HepG2 (cell line): Measurements from ENCODE around the gene WTAP. TPM values are rescaled to one million over a fixed set of nuclear protein-coding genes. Genes with fewer than 3 reads are reported as not detected.

Experiments used
- ATM ChIP-seq: fragments of 450-650 bp; IDR thresholded peaks from 2 replicates; pipeline ENCODE4 v1.7.1; 2017; ENCODE audit warnings: mild to moderate bottlenecking, borderline replicate concordance
- BCL6 ChIP-seq: IDR thresholded peaks from 2 replicates; pipeline ENCODE4 v1.6.1; 2016; ENCODE audit warnings: missing genetic modification reagents, missing compliant biosample characterization
- CREM ChIP-seq, 2 experiments: sonication (generic) in 1 of 2; formaldehyde crosslinking in 1 of 2; IDR thresholded peaks; 2 replicates each; pipeline versions ENCODE4 v1.4.0 to v1.6.1; 2016 to 2020; ENCODE audit warnings: antibody characterized with exemption in 1 of 2, mild to moderate bottlenecking in 1 of 2, missing genetic modification reagents in 1 of 2
- DMAP1 ChIP-seq: IDR thresholded peaks from 2 replicates; pipeline ENCODE4 v1.6.1; 2016
- E2F1 ChIP-seq: sonication (generic); formaldehyde crosslinking; IDR thresholded peaks from 2 replicates; pipeline ENCODE4 v1.5.0; 2020; ENCODE audit warnings: missing genetic modification reagents
- ELF1 ChIP-seq: sonication (generic); formaldehyde crosslinking; IDR thresholded peaks from 2 replicates; pipeline ENCODE4 v1.4.0; 2020; ENCODE audit warnings: missing genetic modification reagents
- FOXA1 ChIP-seq, 2 experiments: fragments of 450-650 bp in 1 of 2; sonication (generic) in 1 of 2; formaldehyde crosslinking in 1 of 2; IDR thresholded peaks; 2 replicates each; pipeline versions ENCODE4 v1.4.0 to v1.6.1; 2016 to 2020; ENCODE audit warnings: missing genetic modification reagents in 1 of 2
- HNF1B ChIP-seq: sonication (generic); formaldehyde crosslinking; IDR thresholded peaks from 2 replicates; pipeline ENCODE4 v1.5.1; 2020; ENCODE audit warnings: mild to moderate bottlenecking, moderate library complexity, missing genetic modification reagents
- MBD4 ChIP-seq: IDR thresholded peaks from 2 replicates; pipeline ENCODE4 v1.6.1; 2012; ENCODE audit warnings: low read length, inconsistent platforms, borderline replicate concordance
- NCOR1 ChIP-seq: fragments of 200-600 bp; sonication (generic); IDR thresholded peaks from 2 replicates; pipeline ENCODE4 v1.7.0; 2017; ENCODE audit warnings: antibody characterized with exemption, low read length, borderline replicate concordance
- NFIC ChIP-seq: IDR thresholded peaks from 2 replicates; pipeline ENCODE4 v1.6.1; 2012; ENCODE audit warnings: mild to moderate bottlenecking, low read length, inconsistent platforms
- NFKBIZ ChIP-seq: IDR thresholded peaks from 2 replicates; pipeline ENCODE4 v1.6.1; 2018; ENCODE audit warnings: missing genetic modification reagents, missing compliant biosample characterization
- NFYC ChIP-seq: IDR thresholded peaks from 2 replicates; pipeline ENCODE4 v1.6.1; 2016; ENCODE audit warnings: missing genetic modification reagents, missing compliant biosample characterization
- NR2F6 ChIP-seq, 2 experiments: IDR thresholded peaks; 2 replicates each; pipeline ENCODE4 v1.6.1; 2016; ENCODE audit warnings: antibody characterized with exemption in 1 of 2, mild to moderate bottlenecking in 1 of 2
- REXO4 ChIP-seq: sonication (generic); formaldehyde crosslinking; IDR thresholded peaks from 2 replicates; pipeline ENCODE4 v1.8.0; 2022; ENCODE audit warnings: missing genetic modification reagents, mild to moderate bottlenecking, borderline replicate concordance
- ZNF136 ChIP-seq: sonication (generic); formaldehyde crosslinking; IDR thresholded peaks from 2 replicates; pipeline ENCODE4 v1.8.1; 2022; ENCODE audit warnings: low read depth, mild to moderate bottlenecking, moderate library complexity, missing genetic modification reagents
- ZNF3 ChIP-seq: IDR thresholded peaks from 2 replicates; pipeline ENCODE4 v1.7.0; 2017; ENCODE audit warnings: inconsistent platforms
- ZNF33A ChIP-seq: sonication (generic); formaldehyde crosslinking; IDR thresholded peaks from 2 replicates; pipeline ENCODE4 v1.5.1; 2020; ENCODE audit warnings: missing genetic modification reagents, mild to moderate bottlenecking, moderate library complexity, borderline replicate concordance
- ZNF614 ChIP-seq: IDR thresholded peaks from 2 replicates; pipeline ENCODE4 v1.6.1; 2018; ENCODE audit warnings: missing biosample characterization, missing genetic modification reagents, inconsistent platforms, borderline replicate concordance
- polyA plus RNA-seq, 8 experiments: library from polyadenylated mRNA; depleted of rRNA in 3 of 8; stranded (reverse) in 7 of 8; unstranded in 1 of 8; fragments of >200 nt; fragmentation: Illumina TruSeq in 4 of 8; extraction: Trizol in 4 of 8; gene quantifications; 2 replicates each; pipeline versions ENCODE4 v1.2.1 to v1.2.3, GENCODE V29; 2011 to 2016; ENCODE audit warnings: low read depth in 4 of 8, missing spikeins in 1 of 8, mixed read lengths in 1 of 8; ENCODE audit not compliant: insufficient read depth in 1 of 8
- total RNA-seq, 5 experiments: library from RNA; depleted of rRNA; stranded (reverse); fragments of >200 nt; fragmentation: Illumina TruSeq; extraction: Trizol; gene quantifications; 2 replicates each; pipeline ENCODE4 v1.2.3, GENCODE V29; 2016; ENCODE audit warnings: low read depth in 1 of 5
- TF ChIP-seq, protein P1 (sequence below): sonication (generic); formaldehyde crosslinking; IDR thresholded peaks from 2 replicates; pipeline ENCODE4 v1.4.0; 2020; ENCODE audit warnings: missing genetic modification reagents, borderline replicate concordance
- TF ChIP-seq, protein P2 (sequence below), 2 experiments: sonication (generic) in 1 of 2; formaldehyde crosslinking in 1 of 2; IDR thresholded peaks; 2 replicates each; pipeline versions ENCODE4 v1.4.0 to v1.6.1; 2018 to 2020; ENCODE audit warnings: missing genetic modification reagents in 2 of 2, borderline replicate concordance in 1 of 2, low read depth in 1 of 2, mild to moderate bottlenecking in 1 of 2, missing biosample characterization in 1 of 2

Gene WTAP
- total and polyA plus RNA-seq, 2 of the 13 experiments (the other 11 are each of a cell fraction or from before 2014, with no cell fraction given) = 31.6 to 167 TPM

DNA sequence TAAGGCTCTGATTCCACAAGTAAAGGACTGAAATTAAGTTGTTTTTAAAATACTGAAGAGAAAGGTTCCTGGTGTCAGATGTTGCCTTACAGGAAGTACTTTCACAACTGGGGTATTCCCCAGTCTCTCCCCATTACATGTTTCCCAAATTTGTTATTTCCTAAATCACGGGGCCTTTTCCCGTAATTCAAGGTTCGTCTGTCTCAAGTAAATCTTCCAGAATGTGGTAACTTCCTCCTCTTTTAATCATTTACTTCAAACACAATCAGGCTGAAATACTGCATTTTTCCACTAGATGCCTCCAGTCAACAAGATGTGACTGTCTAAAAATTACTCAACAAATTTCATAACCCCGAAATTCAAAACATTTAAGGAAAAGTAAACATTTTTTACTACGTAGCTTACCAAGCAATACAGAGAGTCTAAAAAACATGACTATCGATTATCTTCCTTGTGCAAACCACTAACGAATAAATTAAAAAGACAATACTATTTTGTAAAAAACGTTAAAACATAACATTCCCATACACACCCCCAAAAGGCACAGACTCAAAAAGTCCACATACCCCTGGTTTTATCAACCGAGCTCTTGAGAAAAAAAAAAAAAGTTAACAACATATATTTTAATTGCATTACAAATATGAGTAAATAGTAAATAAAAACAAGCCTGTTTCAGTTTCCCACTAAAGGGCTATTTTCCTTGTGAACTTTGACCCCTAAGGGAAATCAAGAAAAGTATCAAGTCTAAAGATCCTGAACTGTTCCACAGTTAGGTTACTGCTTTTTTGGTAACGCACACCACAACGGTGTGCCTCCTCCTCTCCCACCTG, 36.0 kb upstream of the WTAP start (continued):
- TF ChIP-seq BCL6 (CRISPR knock-in tag) (peak; percentile 86), DMAP1 (peak; percentile 78), HNF1B (CRISPR knock-in tag) (peak; percentile 40; the same call in 1 of the 2 replicates), ELF1 (peak; percentile 70), ATM (no peak), NFIC (peak; percentile 70; the same call in 1 of the 2 replicates), REXO4 (CRISPR knock-in tag) (no peak), ZNF136 (CRISPR knock-in tag) (no peak; the same call in 1 of the 2 replicates), NFYC (CRISPR knock-in tag) (peak; percentile 7; the same call in 1 of the 2 replicates), NCOR1 (peak; percentile 75), NFKBIZ (CRISPR knock-in tag) (peak; percentile 100), NR2F6 (IDR thresholded peaks at IDR 0.05) (peak; percentile 55), NR2F6 (CRISPR knock-in tag; IDR thresholded peaks at IDR 0.05) (peak; percentile 75), FOXA1 (IDR thresholded peaks at IDR 0.05) (no peak), FOXA1 (CRISPR knock-in tag; IDR thresholded peaks at IDR 0.05) (peak; percentile 71), ZNF3 (CRISPR knock-in tag) (no peak), MBD4 (peak; percentile 55; the same call in 1 of the 2 replicates), CREM (IDR thresholded peaks at IDR 0.05) (peak; percentile 70), CREM (CRISPR knock-in tag; IDR thresholded peaks at IDR 0.05) (no peak), ZNF33A (CRISPR knock-in tag) (peak; percentile 91; the same call in 1 of the 2 replicates), E2F1 (CRISPR knock-in tag) (no peak), ZNF614 (CRISPR knock-in tag) (peak; percentile 57; the same call in 1 of the 2 replicates)
- TF ChIP-seq, protein P1, sequence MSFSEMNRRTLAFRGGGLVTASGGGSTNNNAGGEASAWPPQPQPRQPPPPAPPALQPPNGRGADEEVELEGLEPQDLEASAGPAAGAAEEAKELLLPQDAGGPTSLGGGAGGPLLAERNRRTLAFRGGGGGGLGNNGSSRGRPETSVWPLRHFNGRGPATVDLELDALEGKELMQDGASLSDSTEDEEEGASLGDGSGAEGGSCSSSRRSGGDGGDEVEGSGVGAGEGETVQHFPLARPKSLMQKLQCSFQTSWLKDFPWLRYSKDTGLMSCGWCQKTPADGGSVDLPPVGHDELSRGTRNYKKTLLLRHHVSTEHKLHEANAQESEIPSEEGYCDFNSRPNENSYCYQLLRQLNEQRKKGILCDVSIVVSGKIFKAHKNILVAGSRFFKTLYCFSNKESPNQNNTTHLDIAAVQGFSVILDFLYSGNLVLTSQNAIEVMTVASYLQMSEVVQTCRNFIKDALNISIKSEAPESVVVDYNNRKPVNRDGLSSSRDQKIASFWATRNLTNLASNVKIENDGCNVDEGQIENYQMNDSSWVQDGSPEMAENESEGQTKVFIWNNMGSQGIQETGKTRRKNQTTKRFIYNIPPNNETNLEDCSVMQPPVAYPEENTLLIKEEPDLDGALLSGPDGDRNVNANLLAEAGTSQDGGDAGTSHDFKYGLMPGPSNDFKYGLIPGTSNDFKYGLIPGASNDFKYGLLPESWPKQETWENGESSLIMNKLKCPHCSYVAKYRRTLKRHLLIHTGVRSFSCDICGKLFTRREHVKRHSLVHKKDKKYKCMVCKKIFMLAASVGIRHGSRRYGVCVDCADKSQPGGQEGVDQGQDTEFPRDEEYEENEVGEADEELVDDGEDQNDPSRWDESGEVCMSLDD (CRISPR knock-in tag) = 0 out of 2 replicates have a peak, but pooled peaks have one; percentile 58
- TF ChIP-seq, protein P2, sequence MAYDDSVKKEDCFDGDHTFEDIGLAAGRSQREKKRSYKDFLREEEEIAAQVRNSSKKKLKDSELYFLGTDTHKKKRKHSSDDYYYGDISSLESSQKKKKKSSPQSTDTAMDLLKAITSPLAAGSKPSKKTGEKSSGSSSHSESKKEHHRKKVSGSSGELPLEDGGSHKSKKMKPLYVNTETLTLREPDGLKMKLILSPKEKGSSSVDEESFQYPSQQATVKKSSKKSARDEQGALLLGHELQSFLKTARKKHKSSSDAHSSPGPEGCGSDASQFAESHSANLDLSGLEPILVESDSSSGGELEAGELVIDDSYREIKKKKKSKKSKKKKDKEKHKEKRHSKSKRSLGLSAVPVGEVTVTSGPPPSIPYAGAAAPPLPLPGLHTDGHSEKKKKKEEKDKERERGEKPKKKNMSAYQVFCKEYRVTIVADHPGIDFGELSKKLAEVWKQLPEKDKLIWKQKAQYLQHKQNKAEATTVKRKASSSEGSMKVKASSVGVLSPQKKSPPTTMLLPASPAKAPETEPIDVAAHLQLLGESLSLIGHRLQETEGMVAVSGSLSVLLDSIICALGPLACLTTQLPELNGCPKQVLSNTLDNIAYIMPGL (CRISPR knock-in tag; IDR thresholded peaks at IDR 0.05; ENCODE audit: borderline replicate concordance in 1 of 2, low read depth in 1 of 2) = peak in 1 of 2 experiments; percentile 66; a peak in 2 of 4 replicates
